ENCODE data around the gene MEP1A.
"Not testable (repeated sequence)": the region's sequence is repeated elsewhere in the genome, so short reads cannot be mapped to it uniquely, and the experiment has no call there.

Gene MEP1A

GRCh38 chr6:46834991-46835390 is 41.8 kb downstream of the MEP1A start:
- DNase-seq (ENCODE audit: low read depth): not testable (repeated sequence)

GRCh38 chr6:46838033-46838432 is 44.8 kb downstream of the MEP1A start:
- DNase-seq (ENCODE audit: low read depth): no peak

GRCh38 chr6:46842252-46842846 is 49.2 kb downstream of the MEP1A start:
- not testable (repeated sequence) for DNase-seq (ENCODE audit: low read depth)

- DNase-seq (ENCODE audit: low read depth): no peak
These were observed 51.9 kb downstream of the MEP1A start for GRCh38 chr6:46845126-46845525.

- peak; percentile 9 for DNase-seq (ENCODE audit: low read depth)
These were observed 55.6 kb downstream of the MEP1A start for GRCh38 chr6:46848684-46849360.

- no peak for DNase-seq (ENCODE audit: low read depth)
These were observed 56.1 kb downstream of the MEP1A start for GRCh38 chr6:46849361-46849690.

- no peak for DNase-seq (ENCODE audit: low read depth)
These were observed 57.6 kb downstream of the MEP1A start for GRCh38 chr6:46850792-46851191.

- not testable (repeated sequence) for DNase-seq (ENCODE audit: low read depth)
These were observed 58.4 kb downstream of the MEP1A start for GRCh38 chr6:46851576-46851975.

GRCh38 chr6:46855966-46856365 is 62.8 kb downstream of the MEP1A start:
- not testable (repeated sequence) for DNase-seq (ENCODE audit: low read depth)

GRCh38 chr6:46862381-46862780 is 69.2 kb downstream of the MEP1A start:
- DNase-seq (ENCODE audit: low read depth): no peak

- no peak for DNase-seq (ENCODE audit: low read depth)
These were observed 70.6 kb downstream of the MEP1A start for GRCh38 chr6:46863791-46864190.

- DNase-seq (ENCODE audit: low read depth): no peak
These were observed 72.0 kb downstream of the MEP1A start for GRCh38 chr6:46865221-46865620.

GRCh38 chr6:46867411-46867810 is 74.2 kb downstream of the MEP1A start:
- no peak for DNase-seq (ENCODE audit: low read depth)

GRCh38 chr6:46876126-46876525 is 82.9 kb downstream of the MEP1A start:
- no peak for DNase-seq (ENCODE audit: low read depth)

GRCh38 chr6:46879003-46879402 is 85.8 kb downstream of the MEP1A start:
- DNase-seq (ENCODE audit: low read depth): no peak

GRCh38 chr6:46882645-46883044 is 89.5 kb downstream of the MEP1A start:
- no peak for DNase-seq (ENCODE audit: low read depth)

GRCh38 chr6:46888031-46888430 is 94.8 kb downstream of the MEP1A start:
- no peak for DNase-seq (ENCODE audit: low read depth)

GRCh38 chr6:46888578-46888977 is 95.4 kb downstream of the MEP1A start:
- no peak for DNase-seq (ENCODE audit: low read depth)

Data from T follicular helper cell (primary cell).